OCI-LY3 (cell line): ENCODE data around the gene ID3.

Experiments used
- EZH2phosphoT487 ChIP-seq: fragments of 200-600 bp; shearing (Covaris generic); IDR thresholded peaks from 2 replicates; pipeline ENCODE4 v1.6.1; 2018; ENCODE audit warnings: antibody characterized with exemption, mixed run types, low read depth
- TF ChIP-seq, protein P1 (sequence below): fragments of 200-600, 300-600 bp; sonication (generic); IDR thresholded peaks from 2 replicates; pipeline ENCODE4 v1.5.1; 2014; ENCODE audit warnings: antibody characterized with exemption, low read length, low read depth

DNA sequence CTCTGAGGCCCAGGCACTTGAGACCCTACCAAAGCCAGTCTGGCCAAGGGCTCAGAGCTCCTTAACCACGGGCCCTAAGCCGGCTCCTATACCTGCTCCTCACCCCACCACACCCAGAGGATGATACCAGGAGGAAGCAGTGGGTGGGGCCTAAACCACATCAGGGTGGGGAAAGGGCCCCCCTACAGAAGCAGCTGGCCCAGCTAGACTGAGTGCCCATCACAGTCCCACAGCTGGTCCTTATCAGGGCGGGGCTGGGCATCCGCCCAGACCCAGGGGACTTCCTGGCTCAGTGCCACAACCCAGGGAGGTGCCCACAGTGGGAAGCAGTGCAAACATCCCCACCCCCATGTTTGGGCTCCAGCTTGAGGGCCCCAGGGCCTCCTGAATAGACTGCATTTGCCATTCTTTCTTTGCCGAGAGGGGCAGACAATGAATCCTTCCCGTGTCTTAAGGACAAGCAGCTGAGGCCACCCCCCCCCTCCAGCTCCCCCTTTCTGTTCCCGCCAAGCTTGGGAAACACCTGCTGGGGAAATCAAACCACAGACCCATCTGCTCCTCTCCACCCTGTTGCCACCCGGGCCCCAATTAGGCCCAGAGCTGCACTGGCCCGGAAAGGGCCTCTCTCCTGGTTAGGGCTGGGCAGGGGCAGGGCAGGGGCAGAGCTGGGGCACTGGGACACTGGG, 34.4 kb downstream of the ID3 start:
- TF ChIP-seq, protein P1, sequence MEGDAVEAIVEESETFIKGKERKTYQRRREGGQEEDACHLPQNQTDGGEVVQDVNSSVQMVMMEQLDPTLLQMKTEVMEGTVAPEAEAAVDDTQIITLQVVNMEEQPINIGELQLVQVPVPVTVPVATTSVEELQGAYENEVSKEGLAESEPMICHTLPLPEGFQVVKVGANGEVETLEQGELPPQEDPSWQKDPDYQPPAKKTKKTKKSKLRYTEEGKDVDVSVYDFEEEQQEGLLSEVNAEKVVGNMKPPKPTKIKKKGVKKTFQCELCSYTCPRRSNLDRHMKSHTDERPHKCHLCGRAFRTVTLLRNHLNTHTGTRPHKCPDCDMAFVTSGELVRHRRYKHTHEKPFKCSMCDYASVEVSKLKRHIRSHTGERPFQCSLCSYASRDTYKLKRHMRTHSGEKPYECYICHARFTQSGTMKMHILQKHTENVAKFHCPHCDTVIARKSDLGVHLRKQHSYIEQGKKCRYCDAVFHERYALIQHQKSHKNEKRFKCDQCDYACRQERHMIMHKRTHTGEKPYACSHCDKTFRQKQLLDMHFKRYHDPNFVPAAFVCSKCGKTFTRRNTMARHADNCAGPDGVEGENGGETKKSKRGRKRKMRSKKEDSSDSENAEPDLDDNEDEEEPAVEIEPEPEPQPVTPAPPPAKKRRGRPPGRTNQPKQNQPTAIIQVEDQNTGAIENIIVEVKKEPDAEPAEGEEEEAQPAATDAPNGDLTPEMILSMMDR: no peak
- no peak for TF ChIP-seq EZH2phosphoT487
